ENCODE measurements around the gene IL11. TPM values are rescaled to one million over a fixed set of nuclear protein-coding genes. Genes with fewer than 3 reads are reported as not detected.

Gene IL11
- polyA plus RNA-seq, 3 donors, result not detected

DNA sequence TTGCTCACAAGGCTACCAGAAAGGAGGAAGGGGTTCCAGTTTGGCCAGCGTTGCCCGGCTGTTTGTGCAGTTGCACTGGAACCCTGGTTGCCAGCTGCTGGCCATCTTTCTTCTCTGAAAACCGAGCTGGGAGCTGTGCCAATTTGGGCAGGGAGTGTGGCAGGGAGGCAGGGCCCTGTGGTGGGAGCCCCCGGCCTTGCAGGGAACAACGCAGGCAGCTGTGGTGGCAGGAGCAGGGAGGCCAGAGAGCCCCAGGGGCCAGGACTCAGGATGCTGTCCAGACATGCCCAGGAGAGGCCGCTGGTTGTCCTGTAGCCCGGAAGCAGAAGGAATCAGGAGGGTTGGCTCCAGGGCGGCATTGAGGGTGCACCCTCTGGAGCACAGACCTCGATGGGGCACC, 25.8 kb downstream of the IL11 start:
- 84% methylated on average over 9 of the region's 9 CpGs for WGBS (ENCODE audit: insufficient coverage)
- Mint-ChIP-seq H3K27ac (no peak overlapping the region), H3K9me3 (no peaks in the 10 kb centered on the region), H3K36me3 (peaks cover 17 to 29% of the 10 kb centered on the region in 2 donors), H3K27me3 (ENCODE audit: low read depth in 3 of 3) (peaks cover under 1 to 2% (median 2%) of the 10 kb centered on the region in 3 donors), H3K4me1 (peaks cover 16% of the 10 kb centered on the region), H3K4me3 (no peak overlapping the region)
- H3K36me3 ChIP-seq (replicated peaks in 1 of 2; ENCODE audit: control insufficient read depth in 1 of 2, insufficient read depth in 2 of 2, low read length in 2 of 2), result peaks cover 11 to 15% of the 10 kb centered on the region in 2 donors
- no peak overlapping the region for H3K4me2 ChIP-seq (replicated peaks; ENCODE audit: extremely low read depth, low read length, poor library complexity, severe bottlenecking)
- TF ChIP-seq CTCF (IDR thresholded peaks at IDR 0.05), result no peak
- DNase-seq, result no peak
- H2AFZ ChIP-seq (ENCODE audit: insufficient read depth, low read depth, low read length, poor library complexity, severe bottlenecking), result no peak overlapping the region
- no peak overlapping the region for H3K27ac ChIP-seq (ENCODE audit: low read depth in 1 of 2, low read length in 2 of 2)
- intact Hi-C loops (cut with micrococcal nuclease), result loop anchor here in 1 of 2 donors (5.0 kb wide), 1 partner anchor 38 kb away; the partner anchor contains the start of gene TMEM238
- H3K27me3 ChIP-seq (ENCODE audit: control insufficient read depth in 2 of 2, insufficient read depth in 2 of 2, low read length in 2 of 2), result no peaks in the 10 kb centered on the region
- H3K79me2 ChIP-seq (ENCODE audit: insufficient read depth, low read length), result peaks cover 12% of the 10 kb centered on the region
- H3K4me3 ChIP-seq (replicated peaks in 1 of 3; ENCODE audit: low read depth in 2 of 3, low read length in 3 of 3), result no peak overlapping the region
- no peaks in the 10 kb centered on the region for H3K9me3 ChIP-seq (replicated peaks in 1 of 2; ENCODE audit: control insufficient read depth in 1 of 2, insufficient read depth in 1 of 2, low read length in 2 of 2)
- peaks cover 7% of the 10 kb centered on the region for H4K20me1 ChIP-seq (ENCODE audit: insufficient read depth, low read length)
- no peak overlapping the region for H3K9ac ChIP-seq (ENCODE audit: insufficient read depth, low read length, poor library complexity, severe bottlenecking)
- peaks cover 20 to 23% of the 10 kb centered on the region in 2 donors for H3K4me1 ChIP-seq (ENCODE audit: control insufficient read depth in 1 of 2, insufficient read depth in 2 of 2, low read length in 2 of 2)

GRCh38 chr19:55341595-55342531, 28.4 kb downstream of the IL11 start:
- Histone ChIP-seq H3K79me2 (ENCODE audit: insufficient read depth, low read length) (peaks cover 12% of the 10 kb centered on the region), H4K20me1 (ENCODE audit: insufficient read depth, low read length) (peaks cover 7% of the 10 kb centered on the region), H3K4me3 (replicated peaks in 1 of 3; ENCODE audit: low read depth in 2 of 3, low read length in 3 of 3) (peak overlapping the region in 1 of 3 experiments; percentile 83), H3K27ac (ENCODE audit: low read depth in 1 of 2, low read length in 2 of 2) (no peak overlapping the region), H2AFZ (ENCODE audit: insufficient read depth, low read depth, low read length, poor library complexity, severe bottlenecking) (no peak overlapping the region), H3K9me3 (replicated peaks in 1 of 2; ENCODE audit: control insufficient read depth in 1 of 2, insufficient read depth in 1 of 2, low read length in 2 of 2) (no peaks in the 10 kb centered on the region), H3K4me2 (replicated peaks; ENCODE audit: extremely low read depth, low read length, poor library complexity, severe bottlenecking) (peak overlapping the region; percentile 94), H3K27me3 (ENCODE audit: control insufficient read depth in 2 of 2, insufficient read depth in 2 of 2, low read length in 2 of 2) (no peaks in the 10 kb centered on the region), H3K36me3 (replicated peaks in 1 of 2; ENCODE audit: control insufficient read depth in 1 of 2, insufficient read depth in 2 of 2, low read length in 2 of 2) (peaks cover 9 to 15% of the 10 kb centered on the region in 2 donors), H3K4me1 (ENCODE audit: control insufficient read depth in 1 of 2, insufficient read depth in 2 of 2, low read length in 2 of 2) (peaks cover 31 to 39% of the 10 kb centered on the region in 2 donors), H3K9ac (ENCODE audit: insufficient read depth, low read length, poor library complexity, severe bottlenecking) (no peak overlapping the region)
- intact Hi-C loops (cut with micrococcal nuclease), result loop anchor here in 1 of 2 donors (5.0 kb wide), 1 partner anchor 40 kb away; the partner anchor contains the start of gene TMEM238
- Mint-ChIP-seq H3K36me3 (peaks cover 17 to 29% of the 10 kb centered on the region in 2 donors), H3K4me1 (peaks cover 27% of the 10 kb centered on the region), H3K27me3 (ENCODE audit: low read depth in 3 of 3) (peaks cover 0 to 3% (median 2%) of the 10 kb centered on the region in 3 donors), H3K27ac (peak overlapping the region in 2 of 7 donors; percentile 69 to 82), H3K4me3 (peak overlapping the region; percentile 62 to 63), H3K9me3 (no peaks in the 10 kb centered on the region)
- no peak for TF ChIP-seq CTCF (IDR thresholded peaks at IDR 0.05)
- no peak for DNase-seq
- WGBS (ENCODE audit: insufficient coverage), result 95% methylated on average over 46 of the region's 50 CpGs
